ENCODE measurements around the gene NOL9. TPM values are rescaled to one million over a fixed set of nuclear protein-coding genes. Genes with fewer than 3 reads are reported as not detected.
A peak's percentile ranks its signal among the peaks of the same experiment; 100 is the strongest.

The NOL9 gene
- total and polyA plus RNA-seq, 2 of the 13 experiments (the other 11 are each of a cell fraction or from before 2014, with no cell fraction given) = 18.0 to 24.7 TPM

- TF ChIP-seq ZSCAN20 (CRISPR knock-in tag; IDR thresholded peaks at IDR 0.05; ENCODE audit: borderline replicate concordance) = no peak
These were observed 41.0 kb downstream of the NOL9 start (continued) for GRCh38 chr1:6513320-6513801.

DNA sequence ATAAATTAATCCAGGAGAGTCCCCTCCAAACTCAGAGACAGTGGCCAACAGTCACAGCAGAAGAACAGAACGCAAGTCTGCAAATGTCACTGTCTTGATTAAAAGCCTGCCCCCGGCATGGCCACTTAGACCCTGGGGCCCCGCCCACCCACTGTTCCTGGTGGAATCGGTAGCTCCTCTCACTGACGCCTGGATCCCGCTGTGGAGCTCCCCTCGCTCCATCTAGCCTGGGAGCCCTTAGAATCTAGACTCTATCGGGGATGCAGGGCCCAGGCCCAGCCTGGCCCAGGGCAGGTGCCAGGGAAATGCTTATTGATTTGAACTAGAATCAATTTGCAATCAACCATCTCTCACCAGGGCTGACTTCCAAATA lies 41.4 kb downstream of the NOL9 start:
- Histone ChIP-seq H2AFZ (ENCODE audit: low read length) (no peak overlapping the region), H3K36me3 (replicated peaks in 1 of 2; ENCODE audit: control insufficient read depth in 1 of 2, insufficient read depth in 2 of 2, low read length in 2 of 2) (no peaks in the 10 kb centered on the region), H3K4me1 (ENCODE audit: insufficient read depth, low read length) (peaks cover 59% of the 10 kb centered on the region), H3K27me3 (ENCODE audit: control insufficient read depth in 1 of 2, insufficient read depth in 2 of 2, low read length in 2 of 2) (peaks cover 6 to 9% of the 10 kb centered on the region in 2 experiments; a peak in 3 of 5 replicates), H4K20me1 (ENCODE audit: insufficient read depth, low read length) (no peaks in the 10 kb centered on the region), H3K27ac (ENCODE audit: extremely low read length, insufficient read depth, low read length) (no peak overlapping the region), H3K79me2 (ENCODE audit: insufficient read depth, low read length) (no peaks in the 10 kb centered on the region), H3K4me2 (ENCODE audit: low read depth, low read length) (peak overlapping the region; percentile 90), H3K9me3 (ENCODE audit: low read length) (no peaks in the 10 kb centered on the region), H3K4me3 (replicated peaks in 1 of 3; ENCODE audit: insufficient read depth in 1 of 3, low read depth in 2 of 3, low read length in 3 of 3) (peak overlapping the region in 2 of 3 experiments; percentile 31 to 57; a peak in 4 of 6 replicates), H3K9ac (ENCODE audit: insufficient read depth, low read depth, low read length) (no peak overlapping the region)
- 20% methylated on average over 1 of the region's 8 CpGs for WGBS (ENCODE audit: low lambda C conversion rate)
- no peak for DNase-seq (ENCODE audit: low spot score)
- POLR2A ChIA-PET = interaction anchor here (1.8 to 2.5 kb wide), 3 partner anchors 9 to 22 kb away, joined by 5 to 20 read pairs (median 13); partner anchors contain the start of gene PLEKHG5
- ATAC-seq = peak; percentile 1; the same call in 2 of the 3 replicates
- in situ Hi-C loops (cut with HindIII; ENCODE audit: extremely low pct_ligation_motif_present, low pct_unique_long_range_greater_than_20kb) (no loop called here), intact Hi-C loops (cut with micrococcal nuclease; ENCODE audit: unreplicated experiment) (no loop called here)
- TF ChIP-seq, protein P1, sequence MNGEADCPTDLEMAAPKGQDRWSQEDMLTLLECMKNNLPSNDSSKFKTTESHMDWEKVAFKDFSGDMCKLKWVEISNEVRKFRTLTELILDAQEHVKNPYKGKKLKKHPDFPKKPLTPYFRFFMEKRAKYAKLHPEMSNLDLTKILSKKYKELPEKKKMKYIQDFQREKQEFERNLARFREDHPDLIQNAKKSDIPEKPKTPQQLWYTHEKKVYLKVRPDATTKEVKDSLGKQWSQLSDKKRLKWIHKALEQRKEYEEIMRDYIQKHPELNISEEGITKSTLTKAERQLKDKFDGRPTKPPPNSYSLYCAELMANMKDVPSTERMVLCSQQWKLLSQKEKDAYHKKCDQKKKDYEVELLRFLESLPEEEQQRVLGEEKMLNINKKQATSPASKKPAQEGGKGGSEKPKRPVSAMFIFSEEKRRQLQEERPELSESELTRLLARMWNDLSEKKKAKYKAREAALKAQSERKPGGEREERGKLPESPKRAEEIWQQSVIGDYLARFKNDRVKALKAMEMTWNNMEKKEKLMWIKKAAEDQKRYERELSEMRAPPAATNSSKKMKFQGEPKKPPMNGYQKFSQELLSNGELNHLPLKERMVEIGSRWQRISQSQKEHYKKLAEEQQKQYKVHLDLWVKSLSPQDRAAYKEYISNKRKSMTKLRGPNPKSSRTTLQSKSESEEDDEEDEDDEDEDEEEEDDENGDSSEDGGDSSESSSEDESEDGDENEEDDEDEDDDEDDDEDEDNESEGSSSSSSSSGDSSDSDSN (CRISPR knock-in tag; IDR thresholded peaks at IDR 0.05) = peak; percentile 2; the same call in 1 of the 2 replicates
- TF ChIP-seq KMT2A (CRISPR knock-in tag; IDR thresholded peaks at IDR 0.05) (no peak), ZNF430 (CRISPR knock-in tag; IDR thresholded peaks at IDR 0.05) (0 out of 2 replicates have a peak, but pooled peaks have one; percentile 20), ZBTB34 (CRISPR knock-in tag; IDR thresholded peaks at IDR 0.05) (0 out of 2 replicates have a peak, but pooled peaks have one; percentile 7)
- FAIRE-seq = no peak
- BruUV-seq (replicated peaks) = no TSS peak
- CTCF ChIA-PET (ENCODE audit: low intra/inter-chr PET ratio, low total read pairs) = no interaction called here
